NB4 (cell line): ENCODE results near the gene ENOSF1.
A peak's percentile ranks its signal among the peaks of the same experiment; 100 is the strongest.

Source experiments
- DNase-seq: peaks from one replicate; pipeline ENCODE4 v3.0.0; 2010; ENCODE audit warnings: low read depth
- H3K4me3 ChIP-seq: one replicate; pipeline ENCODE4 v1.5.1; 2011; ENCODE audit warnings: mild to moderate bottlenecking, low read depth, low read length, moderate library complexity
- CTCF ChIP-seq: IDR thresholded peaks from one replicate; pipeline ENCODE4 v1.5.1; 2012; ENCODE audit warnings: low read depth, low read length
- MAX ChIP-seq: IDR thresholded peaks from 2 replicates; pipeline ENCODE4 v1.6.1; 2011; ENCODE audit warnings: low read depth, low read length
- MYC ChIP-seq: IDR thresholded peaks from 2 replicates; pipeline ENCODE4 v1.6.1; 2011; ENCODE audit warnings: low read depth, low read length
- POLR2A ChIP-seq: IDR thresholded peaks from 2 replicates; pipeline ENCODE4 v1.6.1; 2011; ENCODE audit warnings: mild to moderate bottlenecking; ENCODE audit not compliant: insufficient read length; ENCODE audit errors: extremely low read depth

ENOSF1 gene

GRCh38 chr18:662197-662596 lies 50.2 kb downstream of the ENOSF1 start:
- TF ChIP-seq POLR2A (no peak), CTCF (no peak), MAX (no peak), MYC (no peak)
- no peak for DNase-seq
- no peak overlapping the region for H3K4me3 ChIP-seq

- peak overlapping the region; percentile 89 for H3K4me3 ChIP-seq
- DNase-seq: no peak
- TF ChIP-seq MAX (no peak), POLR2A (no peak), MYC (no peak), CTCF (no peak)
Measured at GRCh38 chr18:659597-659996, 52.8 kb downstream of the ENOSF1 start.

GRCh38 chr18:658947-659533 lies 53.4 kb downstream of the ENOSF1 start:
- DNase-seq: no peak
- H3K4me3 ChIP-seq: peak overlapping the region; percentile 89
- TF ChIP-seq MAX (no peak), MYC (no peak), POLR2A (no peak), CTCF (no peak)

GRCh38 chr18:658001-658946 lies 54.2 kb downstream of the ENOSF1 start:
- TF ChIP-seq MYC (peak; percentile 34; the same call in 1 of the 2 replicates), CTCF (no peak), POLR2A (peak; percentile 54), MAX (peak; percentile 40)

GRCh38 chr18:657311-658000 lies 55.0 kb downstream of the ENOSF1 start, which contains the start of gene TYMS:
Gene TYMS, plus strand, starts transcription at chr18:657653. Its CDS starts 90 bp downstream, at chr18:657743.
- DNase-seq: peak; percentile 92
- H3K4me3 ChIP-seq: peak within 1 kb of the TSS; percentile 91
- TF ChIP-seq MAX: peak; percentile 40; the same call in 1 of the 2 replicates
- 0 out of 2 replicates have a peak, but pooled peaks have one; percentile 57 for TF ChIP-seq MYC
- peak; percentile 56 for TF ChIP-seq POLR2A
- TF ChIP-seq CTCF: no peak

More at GRCh38 chr18:658001-658946, 54.2 kb downstream of the ENOSF1 start:
- H3K4me3 ChIP-seq: peak overlapping the region; percentile 89
- peak; percentile 95 for DNase-seq
